ENCODE measurements around the gene PTPN4. TPM values are rescaled to one million over a fixed set of nuclear protein-coding genes. Genes with fewer than 3 reads are reported as not detected.

The PTPN4 gene
- total and polyA plus RNA-seq, 9 of the 15 experiments (the other 6 are each of a cell fraction or from before 2014, with no cell fraction given), result 5.0 to 32.8 (median 27.3) TPM

- TF ChIP-seq DMBX1 (CRISPR knock-in tag; IDR thresholded peaks at IDR 0.05; ENCODE audit: borderline replicate concordance) (no peak), CXXC5 (CRISPR knock-in tag; IDR thresholded peaks at IDR 0.05) (no peak), DPF2 (IDR thresholded peaks at IDR 0.05) (peak; percentile 32; the same call in 1 of the 2 replicates), KDM2B (CRISPR knock-in tag; IDR thresholded peaks at IDR 0.05) (no peak), ZNF507 (tag; conservative IDR thresholded peaks at IDR 0.05) (no peak), MED1 (CRISPR knock-in tag; IDR thresholded peaks at IDR 0.05; ENCODE audit: borderline replicate concordance) (no peak), HCFC1 (IDR thresholded peaks at IDR 0.05; ENCODE audit: low read depth, low read length) (no peak), E4F1 (CRISPR knock-in tag; IDR thresholded peaks at IDR 0.05; ENCODE audit: borderline replicate concordance) (no peak), ASH1L (IDR thresholded peaks at IDR 0.05; ENCODE audit: borderline replicate concordance, low read depth, partially characterized antibody) (no peak), FOXA3 (CRISPR knock-in tag; conservative IDR thresholded peaks at IDR 0.05 in 1 of 2, IDR thresholded peaks at IDR 0.05 in 1 of 2) (no peak), MLLT1 (IDR thresholded peaks at IDR 0.05) (peak in 1 of 2 experiments; percentile 53; a peak in 1 of 4 replicates), ZNF146 (CRISPR knock-in tag; IDR thresholded peaks at IDR 0.05; ENCODE audit: unreplicated experiment) (no peak), HMG20A (CRISPR knock-in tag; conservative IDR thresholded peaks at IDR 0.05) (no peak), PHF20 (IDR thresholded peaks at IDR 0.05; ENCODE audit: partially characterized antibody) (no peak), CBX3 (IDR thresholded peaks at IDR 0.05; ENCODE audit: borderline replicate concordance in 1 of 2, low read length in 2 of 2) (no peak), WHSC1 (IDR thresholded peaks at IDR 0.05; ENCODE audit: low read length) (no peak), ZNF408 (CRISPR knock-in tag; IDR thresholded peaks at IDR 0.05; ENCODE audit: low read depth) (no peak), ZNF586 (CRISPR knock-in tag; conservative IDR thresholded peaks at IDR 0.05) (no peak), ZNF354B (CRISPR knock-in tag; IDR thresholded peaks at IDR 0.05) (no peak), ARID3B (CRISPR knock-in tag; IDR thresholded peaks at IDR 0.05; ENCODE audit: borderline replicate concordance) (no peak), HDAC1 (IDR thresholded peaks at IDR 0.05) (peak in 1 of 2 experiments; percentile 73; a peak in 2 of 4 replicates), ZNF76 (CRISPR knock-in tag; IDR thresholded peaks at IDR 0.05; ENCODE audit: borderline replicate concordance) (no peak), HDGF (IDR thresholded peaks at IDR 0.05) (no peak), POLR3G (IDR thresholded peaks at IDR 0.05; ENCODE audit: extremely low read depth, insufficient read length, insufficient replicate concordance) (no peak), STAT5B (CRISPR knock-in tag; IDR thresholded peaks at IDR 0.05) (no peak), NR3C1 (CRISPR knock-in tag; IDR thresholded peaks at IDR 0.05) (no peak), POLR2AphosphoS5 (IDR thresholded peaks at IDR 0.05; ENCODE audit: control insufficient read depth, insufficient read depth, low read depth, low read length) (0 out of 2 replicates have a peak, but pooled peaks have one; percentile 19)
Observed at GRCh38 chr2:119771331-119771730, 11.6 kb downstream of the PTPN4 start (continued).

Data from K562 (cell line).